ENCODE measurements around the gene CEACAM5. TPM values are rescaled to one million over a fixed set of nuclear protein-coding genes. Genes with fewer than 3 reads are reported as not detected.

Gene CEACAM5
- polyA plus RNA-seq, 1 experiment, result not detected

- Histone ChIP-seq H3K9me3 (ENCODE audit: control insufficient read depth, insufficient read depth, low read length) (no peaks in the 10 kb centered on the region), H3K4me3 (ENCODE audit: low read depth, low read length) (no peak overlapping the region), H3K27me3 (ENCODE audit: control insufficient read depth, insufficient read depth, low read length) (no peaks in the 10 kb centered on the region), H3K27ac (ENCODE audit: low read depth, low read length) (no peak overlapping the region)
- DNase-seq (ENCODE audit: low read depth, low spot score), result no peak
- ChIA-PET POLR2A (no interaction called here), CTCF (no interaction called here)
- TF ChIP-seq CTCF (IDR thresholded peaks at IDR 0.05; ENCODE audit: low read depth, low read length), result no peak
Observed at GRCh38 chr19:41718761-41719160, 10.3 kb downstream of the CEACAM5 start.

- CTCF ChIA-PET, result no interaction called here
- no peak for TF ChIP-seq CTCF (IDR thresholded peaks at IDR 0.05; ENCODE audit: low read depth, low read length)
- DNase-seq (ENCODE audit: low read depth, low spot score), result no peak
- POLR2A ChIA-PET, result no interaction called here
- H3K27me3 ChIP-seq (ENCODE audit: control insufficient read depth, insufficient read depth, low read length), result no peaks in the 10 kb centered on the region
- H3K9me3 ChIP-seq (ENCODE audit: control insufficient read depth, insufficient read depth, low read length), result no peaks in the 10 kb centered on the region
- no peak overlapping the region for H3K4me3 ChIP-seq (ENCODE audit: low read depth, low read length)
- H3K27ac ChIP-seq (ENCODE audit: low read depth, low read length), result no peak overlapping the region
Observed at GRCh38 chr19:41720103-41720502, 11.7 kb downstream of the CEACAM5 start.

- TF ChIP-seq CTCF (IDR thresholded peaks at IDR 0.05; ENCODE audit: low read depth, low read length), result no peak
- H3K27ac ChIP-seq (ENCODE audit: low read depth, low read length), result no peak overlapping the region
- DNase-seq (ENCODE audit: low read depth, low spot score), result no peak
- no peak overlapping the region for H3K4me3 ChIP-seq (ENCODE audit: low read depth, low read length)
- ChIA-PET POLR2A (no interaction called here), CTCF (no interaction called here)
- H3K27me3 ChIP-seq (ENCODE audit: control insufficient read depth, insufficient read depth, low read length), result no peaks in the 10 kb centered on the region
- no peaks in the 10 kb centered on the region for H3K9me3 ChIP-seq (ENCODE audit: control insufficient read depth, insufficient read depth, low read length)
Observed at GRCh38 chr19:41726493-41726892, 18.1 kb downstream of the CEACAM5 start.

GRCh38 chr19:41734156-41734555 is 25.7 kb downstream of the CEACAM5 start:
- no peak overlapping the region for H3K4me3 ChIP-seq (ENCODE audit: low read depth, low read length)
- DNase-seq (ENCODE audit: low read depth, low spot score), result no peak
- TF ChIP-seq CTCF (IDR thresholded peaks at IDR 0.05; ENCODE audit: low read depth, low read length), result no peak
- H3K9me3 ChIP-seq (ENCODE audit: control insufficient read depth, insufficient read depth, low read length), result no peaks in the 10 kb centered on the region
- ChIA-PET POLR2A (no interaction called here), CTCF (no interaction called here)
- no peaks in the 10 kb centered on the region for H3K27me3 ChIP-seq (ENCODE audit: control insufficient read depth, insufficient read depth, low read length)
- no peak overlapping the region for H3K27ac ChIP-seq (ENCODE audit: low read depth, low read length)

- no peak for DNase-seq (ENCODE audit: low read depth, low spot score)
- Histone ChIP-seq H3K9me3 (ENCODE audit: control insufficient read depth, insufficient read depth, low read length) (no peaks in the 10 kb centered on the region), H3K4me3 (ENCODE audit: low read depth, low read length) (no peak overlapping the region), H3K27me3 (ENCODE audit: control insufficient read depth, insufficient read depth, low read length) (no peaks in the 10 kb centered on the region), H3K27ac (ENCODE audit: low read depth, low read length) (no peak overlapping the region)
- ChIA-PET CTCF (no interaction called here), POLR2A (no interaction called here)
- TF ChIP-seq CTCF (IDR thresholded peaks at IDR 0.05; ENCODE audit: low read depth, low read length), result no peak
Observed at GRCh38 chr19:41734585-41734984, 26.2 kb downstream of the CEACAM5 start.

All from AG04450 (cell line).